HG03045 (cell line): ENCODE data around the gene MAP3K14.

ENCODE experiments used
- ATAC-seq: cut with Tn5 transposase; IDR thresholded peaks from one replicate; pipeline ENCODE4 v1.9.1; 2021; ENCODE audit warnings: mild to moderate bottlenecking, moderate library complexity; ENCODE audit not compliant: unreplicated experiment

The MAP3K14 gene

GRCh38 chr17:45284176-45285140, 32.4 kb downstream of the MAP3K14 start:
- no peak for ATAC-seq

DNA sequence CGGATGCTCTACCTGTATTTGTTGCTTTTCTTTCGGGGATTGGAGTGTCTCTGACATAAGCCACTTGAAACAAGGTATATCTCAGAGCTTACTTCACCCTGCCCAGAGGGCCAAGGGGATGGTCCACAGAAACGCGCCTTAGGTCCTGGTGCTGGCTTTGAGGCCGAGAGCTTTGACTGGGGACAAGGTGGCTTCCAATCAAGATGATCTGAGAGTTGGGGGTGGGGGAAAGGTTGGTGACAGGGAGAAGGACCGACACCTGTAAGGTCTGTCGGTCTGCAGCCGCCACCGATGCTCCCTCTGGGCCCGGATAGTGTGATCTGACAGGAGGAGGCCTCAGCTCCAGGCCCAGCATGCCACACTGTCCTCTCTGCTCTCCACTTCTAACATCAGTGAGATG, 33.1 kb downstream of the MAP3K14 start:
- no peak for ATAC-seq

- no peak for ATAC-seq
Observed at GRCh38 chr17:45282683-45283644, 33.9 kb downstream of the MAP3K14 start.

GRCh38 chr17:45279898-45280297, 36.9 kb downstream of the MAP3K14 start:
- ATAC-seq: no peak

- no peak for ATAC-seq
Observed at GRCh38 chr17:45277992-45278391, 38.8 kb downstream of the MAP3K14 start.

- no peak for ATAC-seq
Observed at GRCh38 chr17:45277216-45277849, 39.5 kb downstream of the MAP3K14 start.

GRCh38 chr17:45276031-45276430, 40.8 kb downstream of the MAP3K14 start:
- no peak for ATAC-seq

DNA sequence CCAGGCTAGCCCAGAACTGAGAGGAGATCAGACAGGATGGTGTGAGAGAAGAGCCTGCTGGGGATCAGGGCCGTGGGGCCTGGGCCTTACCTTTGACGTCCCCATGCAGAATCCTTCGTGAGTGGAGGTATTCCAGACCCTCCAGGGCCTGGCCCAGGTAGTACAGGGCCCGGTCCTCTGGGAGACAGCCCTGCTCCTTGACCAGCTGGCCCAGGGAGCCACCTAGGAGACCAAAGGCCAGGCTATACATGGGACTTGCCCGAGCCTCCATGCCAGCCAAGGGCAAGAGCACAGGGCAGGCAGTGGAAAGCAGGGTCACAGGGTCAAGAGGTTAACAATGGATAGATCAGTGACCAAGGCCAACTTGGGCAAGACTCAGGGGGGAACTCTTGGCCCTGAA, 42.8 kb downstream of the MAP3K14 start:
- no peak for ATAC-seq

- no peak for ATAC-seq
Observed at GRCh38 chr17:45273551-45273957, 43.3 kb downstream of the MAP3K14 start.

DNA sequence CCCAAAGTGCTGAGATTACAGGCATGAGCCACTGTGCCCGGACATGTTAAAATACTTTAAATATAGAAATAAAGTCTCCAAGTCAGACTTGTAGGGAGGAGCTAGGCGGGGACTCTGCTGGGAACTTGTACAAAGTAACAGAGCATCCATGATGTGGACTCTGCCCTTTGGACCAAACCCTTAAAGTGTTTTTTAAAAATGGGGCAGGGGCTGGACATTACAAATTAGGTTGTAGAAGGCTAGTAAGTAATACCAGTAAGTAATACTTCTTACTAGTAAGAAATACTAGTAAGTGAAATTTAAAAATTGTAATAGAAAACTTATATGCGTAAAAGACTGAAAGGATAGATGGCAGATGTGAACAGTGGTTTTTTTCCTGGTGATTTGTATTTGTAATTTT, 45.2 kb downstream of the MAP3K14 start:
- no peak for ATAC-seq

DNA sequence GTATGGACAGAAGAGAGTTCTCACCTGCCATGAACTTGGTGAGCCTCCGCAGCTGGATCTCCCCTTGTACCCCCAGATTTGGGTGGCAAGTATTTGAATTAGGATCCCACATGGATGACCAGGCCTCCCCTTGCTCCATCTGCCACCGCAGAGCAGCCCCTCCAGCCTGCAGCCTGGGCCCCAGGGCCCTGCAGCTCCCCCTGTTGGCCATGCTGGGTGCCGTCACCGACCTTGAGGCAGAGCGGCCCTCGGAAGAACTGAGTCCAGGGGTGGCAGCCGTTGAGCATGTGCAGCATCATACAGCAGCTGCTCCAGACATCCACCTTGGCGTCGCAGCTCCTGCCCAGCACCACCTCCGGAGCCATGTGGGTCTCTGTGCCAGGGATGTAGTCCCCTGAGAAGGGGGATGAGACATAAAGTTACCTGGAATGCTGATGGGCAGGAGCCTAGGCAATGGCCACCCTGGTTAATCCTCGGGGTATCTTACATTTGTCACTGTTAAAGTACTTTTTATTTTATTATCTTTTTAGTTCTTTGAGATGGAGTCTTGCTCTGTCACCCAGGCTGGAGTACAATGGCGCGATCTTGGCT, 45.9 kb downstream of the MAP3K14 start:
- ATAC-seq: no peak

GRCh38 chr17:45269912-45270311, 46.9 kb downstream of the MAP3K14 start:
- ATAC-seq: no peak

DNA sequence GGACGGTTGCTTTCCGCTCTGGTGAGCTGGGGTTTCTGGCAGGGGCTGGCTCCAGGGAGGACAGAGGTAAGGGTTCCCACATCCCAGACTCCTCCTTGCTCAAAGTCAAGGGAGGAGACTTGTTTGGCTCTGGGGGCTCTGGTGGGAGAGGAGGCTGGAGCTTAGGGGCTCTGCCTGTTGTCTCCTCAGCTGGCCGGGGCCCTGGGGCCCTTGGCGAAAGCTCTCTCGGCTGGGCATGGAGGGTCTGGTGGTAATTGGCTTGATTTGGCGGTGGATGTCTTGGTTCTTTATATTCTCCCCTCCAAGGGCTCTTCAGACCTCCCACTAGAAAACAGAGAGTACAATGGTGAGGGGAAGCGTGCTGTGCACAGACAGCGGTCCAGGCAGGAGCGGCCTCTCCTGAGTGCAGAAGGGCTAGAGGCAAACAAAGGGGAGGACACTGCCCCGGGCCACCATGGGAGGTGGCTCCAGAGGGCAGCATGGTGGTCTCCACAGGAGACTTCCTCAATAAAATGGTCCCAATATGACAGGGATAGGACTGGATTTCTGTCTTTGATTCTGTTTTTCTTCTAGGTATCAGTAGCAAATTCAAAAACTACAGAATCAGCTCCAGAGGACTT, 49.3 kb downstream of the MAP3K14 start:
- ATAC-seq: no peak

GRCh38 chr17:45266372-45266926, 50.4 kb downstream of the MAP3K14 start:
- no peak for ATAC-seq

- no peak for ATAC-seq
Observed at GRCh38 chr17:45265821-45266220, 51.0 kb downstream of the MAP3K14 start.

- no peak for ATAC-seq
Observed at GRCh38 chr17:45264988-45265387, 51.8 kb downstream of the MAP3K14 start.

- no peak for ATAC-seq
Observed at GRCh38 chr17:45264430-45264829, 52.4 kb downstream of the MAP3K14 start.

DNA sequence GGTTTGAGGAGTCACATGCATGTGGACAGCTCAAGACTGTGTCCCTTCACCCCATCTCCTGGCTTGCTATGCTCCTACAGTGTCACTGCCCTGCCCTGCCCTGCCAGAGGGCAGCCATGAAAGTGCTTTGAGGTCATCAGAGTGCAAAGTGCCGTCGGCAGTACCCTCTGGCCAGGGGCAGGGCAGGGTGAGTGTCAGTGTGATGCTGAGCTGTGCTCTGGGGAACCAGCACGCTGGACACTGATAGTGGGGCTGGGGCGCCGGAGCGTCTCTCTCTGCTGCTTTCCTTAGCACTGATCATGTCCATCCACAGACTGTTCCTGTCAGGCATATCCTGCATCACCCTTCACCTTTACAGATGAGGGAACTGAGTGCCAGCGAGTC, 53.4 kb downstream of the MAP3K14 start:
- ATAC-seq: no peak

DNA sequence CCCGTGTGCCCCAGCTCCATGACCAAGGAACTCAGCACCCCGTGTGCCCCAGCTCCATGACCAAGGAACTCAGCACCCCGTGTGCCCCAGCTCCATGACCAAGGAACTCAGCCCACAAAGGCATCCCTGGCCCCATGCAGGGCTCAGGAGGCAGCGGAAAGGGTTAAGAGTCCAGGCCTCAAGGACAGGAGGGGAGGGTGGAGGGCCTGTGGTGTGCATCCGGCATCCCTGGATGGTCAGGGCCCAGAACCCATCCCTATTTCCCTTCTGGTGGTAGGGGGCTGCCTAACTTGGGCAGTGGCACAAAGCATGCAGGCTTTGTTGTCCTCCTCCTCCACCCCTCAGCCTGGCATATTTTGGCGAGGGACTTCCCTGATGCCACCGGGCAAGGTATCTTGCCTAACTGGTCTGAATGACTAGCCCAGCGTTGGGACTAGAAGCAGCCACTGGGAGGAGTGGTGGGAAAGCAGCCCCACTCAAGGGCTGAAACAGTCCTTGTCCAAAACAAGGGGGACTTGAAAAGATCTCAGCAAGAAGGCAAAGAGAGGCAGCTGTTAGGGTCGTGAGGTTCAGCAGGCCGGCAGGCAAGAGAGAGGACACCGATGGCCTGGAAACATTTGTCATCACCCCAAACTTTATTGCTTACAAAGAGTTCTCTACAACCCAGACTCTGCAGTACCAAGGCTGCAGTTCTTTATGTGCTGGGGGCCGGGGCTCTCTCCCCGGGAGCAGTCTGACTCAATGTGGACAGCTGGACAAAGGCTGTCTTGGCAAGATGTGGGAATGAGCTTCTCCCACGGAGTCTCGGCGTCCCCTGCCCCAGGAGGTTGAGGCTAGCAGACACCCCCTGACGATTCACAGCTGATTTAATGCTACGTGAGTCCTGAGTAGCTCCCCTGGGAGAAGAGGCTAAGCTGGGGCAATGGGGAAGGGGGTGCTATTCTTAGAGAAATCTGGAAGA, 54.0 kb downstream of the MAP3K14 start:
- peak; percentile 12 for ATAC-seq
